Immature natural killer cell (primary cell): ENCODE data around the gene HES2. TPM values are rescaled to one million over a fixed set of nuclear protein-coding genes. Genes with fewer than 3 reads are reported as not detected.
"Not testable (repeated sequence)": the region's sequence is repeated elsewhere in the genome, so short reads cannot be mapped to it uniquely, and the experiment has no call there.

ENCODE experiments used
- DNase-seq, 3 donors: peaks; one replicate each; pipeline ENCODE4 v3.0.0; 2022; ENCODE audit warnings: mixed read lengths in 1 of 3
- H3K27ac Mint-ChIP-seq, 6 donors: one replicate each; pipeline ENCODE4 v1.8.0; 2020; ENCODE audit warnings: mixed read lengths in 6 of 6, mild to moderate bottlenecking in 5 of 6, inconsistent platforms in 4 of 6, moderate library complexity in 3 of 6
- H3K27me3 Mint-ChIP-seq, 3 donors: one replicate each; pipeline ENCODE4 v1.8.0; 2020 to 2021; ENCODE audit warnings: low read depth in 3 of 3, mild to moderate bottlenecking in 3 of 3, mixed read lengths in 3 of 3, moderate library complexity in 3 of 3, inconsistent platforms in 1 of 3
- H3K36me3 Mint-ChIP-seq, 3 donors: one replicate each; pipeline ENCODE4 v1.8.0; 2020; ENCODE audit warnings: mixed read lengths in 3 of 3, inconsistent platforms in 2 of 3, mild to moderate bottlenecking in 2 of 3
- H3K4me1 Mint-ChIP-seq, 2 donors: one replicate each; pipeline ENCODE4 v1.8.0; 2020; ENCODE audit warnings: inconsistent platforms in 2 of 2, mild to moderate bottlenecking in 2 of 2, mixed read lengths in 2 of 2, moderate library complexity in 1 of 2
- H3K4me3 Mint-ChIP-seq, 5 donors: one replicate each; pipeline ENCODE4 v1.8.0; 2020; ENCODE audit warnings: mild to moderate bottlenecking in 5 of 5, mixed read lengths in 5 of 5, inconsistent platforms in 3 of 5, moderate library complexity in 3 of 5
- H3K9me3 Mint-ChIP-seq, 6 donors: one replicate each; pipeline ENCODE4 v1.8.0; 2020; ENCODE audit warnings: mild to moderate bottlenecking in 6 of 6, mixed read lengths in 6 of 6, inconsistent platforms in 4 of 6, moderate library complexity in 3 of 6
- polyA plus RNA-seq, 3 donors: library from polyadenylated mRNA; unstranded; fragments of 300-500 nt; fragmentation: Illumina TruSeq; gene quantifications; one replicate each; pipeline ENCODE4 v1.2.3, GENCODE V29; 2021

Gene HES2
- polyA plus RNA-seq, 3 donors from 2014 or later, result not detected

- H3K4me1 Mint-ChIP-seq, result peaks cover 35 to 37% of the 10 kb centered on the region in 2 donors
- H3K36me3 Mint-ChIP-seq, result no peaks in the 10 kb centered on the region
- peaks cover 3 to 10% (median 6%) of the 10 kb centered on the region in 3 donors for H3K27me3 Mint-ChIP-seq
- H3K4me3 Mint-ChIP-seq, result peak overlapping the region in 4 of 5 donors; percentile 25 to 77 (median 46)
- peak overlapping the region; percentile 63 to 91 (median 84) for H3K27ac Mint-ChIP-seq
- H3K9me3 Mint-ChIP-seq, result no peaks in the 10 kb centered on the region
- DNase-seq, result peak; percentile 68 to 76 (median 74)
Observed at GRCh38 chr1:6365047-6365446, 54.7 kb downstream of the HES2 start.

- Mint-ChIP-seq H3K27me3 (peaks cover 3 to 16% (median 6%) of the 10 kb centered on the region in 3 donors), H3K27ac (peak overlapping the region in 3 of 6 donors; percentile 49 to 72 (median 53)), H3K4me1 (peaks cover 50 to 54% of the 10 kb centered on the region in 2 donors), H3K4me3 (peak overlapping the region in 3 of 5 donors; percentile 24 to 48 (median 38))
- H3K9me3 Mint-ChIP-seq, H3K36me3 Mint-ChIP-seq: not testable (repeated sequence)
- peak; percentile 36 to 50 (median 44) for DNase-seq
Observed at GRCh38 chr1:6363085-6363884, 56.4 kb downstream of the HES2 start.

Other genes starting within 250 kb of the HES2 start
- gene CHD5, start 239.6 kb downstream of the HES2 start, polyA plus RNA-seq, result under 1 TPM in 1 of 3 donors, not detected in 2; 0.12 TPM
- gene RPL22, start 220.3 kb downstream of the HES2 start, polyA plus RNA-seq, result 100 to 1,000 TPM in 2 of 3 donors, 10 to 100 TPM in 1; 62.3 to 129 (median 124) TPM
- 1 to 10 TPM in 1 of 3 donors, under 1 TPM in 1, not detected in 1; 0.19 to 3.0 TPM for gene RNF207, start 213.8 kb downstream of the HES2 start, polyA plus RNA-seq
- gene ICMT, start 184.0 kb downstream of the HES2 start, polyA plus RNA-seq, result 10 to 100 TPM; 17.3 to 30.7 (median 20.4) TPM
- not detected for gene HES3, start 175.7 kb downstream of the HES2 start, polyA plus RNA-seq
- gene GPR153, start 158.8 kb downstream of the HES2 start, polyA plus RNA-seq, result 1 to 10 TPM in 1 of 3 donors, under 1 TPM in 2; 0.58 to 1.5 (median 0.68) TPM
- gene ACOT7, start 26.2 kb downstream of the HES2 start, polyA plus RNA-seq, result 10 to 100 TPM; 26.7 to 31.2 (median 28.9) TPM
- not detected for gene ESPN, start 4.9 kb upstream of the HES2 start, polyA plus RNA-seq
- 10 to 100 TPM in 1 of 3 donors, 1 to 10 TPM in 2; 3.1 to 15.3 (median 9.8) TPM for gene TNFRSF25, start 46.3 kb upstream of the HES2 start, polyA plus RNA-seq
- under 1 TPM in 1 of 3 donors, not detected in 2; 0.08 TPM for gene PLEKHG5, start 71.7 kb upstream of the HES2 start, polyA plus RNA-seq
- gene NOL9, start 134.6 kb upstream of the HES2 start, polyA plus RNA-seq, result 10 to 100 TPM in 1 of 3 donors, 1 to 10 TPM in 2; 4.3 to 18.2 (median 8.4) TPM
- under 1 TPM in 1 of 3 donors, not detected in 2; 0.16 TPM for gene TAS1R1, start 135.4 kb upstream of the HES2 start, polyA plus RNA-seq
- gene ZBTB48, start 160.1 kb upstream of the HES2 start, polyA plus RNA-seq, result 10 to 100 TPM in 2 of 3 donors, 1 to 10 TPM in 1; 8.3 to 25.9 (median 20.9) TPM
- gene KLHL21, start 182.9 kb upstream of the HES2 start, polyA plus RNA-seq, result 10 to 100 TPM in 1 of 3 donors, 1 to 10 TPM in 2; 7.6 to 19.7 (median 9.2) TPM
- gene PHF13, start 193.8 kb upstream of the HES2 start, polyA plus RNA-seq, result 1 to 10 TPM; 1.2 to 5.7 (median 2.9) TPM
- 10 to 100 TPM; 19.4 to 28.4 (median 28.0) TPM for gene THAP3, start 204.9 kb upstream of the HES2 start, polyA plus RNA-seq